DND-41 (cell line): ENCODE results near the gene TMCC1.

ENCODE experiments used
- EZH2 ChIP-seq: IDR thresholded peaks from 3 replicates; pipeline ENCODE4 v1.6.1; 2012; ENCODE audit warnings: borderline replicate concordance, low read depth, mild to moderate bottlenecking, moderate library complexity, low read length, inconsistent platforms; ENCODE audit not compliant: severe bottlenecking
- TF ChIP-seq, protein P1 (sequence below): IDR thresholded peaks from 2 replicates; pipeline ENCODE4 v1.5.1; 2012; ENCODE audit warnings: borderline replicate concordance, low read length, moderate library complexity, mild to moderate bottlenecking; ENCODE audit not compliant: poor library complexity, severe bottlenecking; ENCODE audit errors: extremely low read depth

DNA sequence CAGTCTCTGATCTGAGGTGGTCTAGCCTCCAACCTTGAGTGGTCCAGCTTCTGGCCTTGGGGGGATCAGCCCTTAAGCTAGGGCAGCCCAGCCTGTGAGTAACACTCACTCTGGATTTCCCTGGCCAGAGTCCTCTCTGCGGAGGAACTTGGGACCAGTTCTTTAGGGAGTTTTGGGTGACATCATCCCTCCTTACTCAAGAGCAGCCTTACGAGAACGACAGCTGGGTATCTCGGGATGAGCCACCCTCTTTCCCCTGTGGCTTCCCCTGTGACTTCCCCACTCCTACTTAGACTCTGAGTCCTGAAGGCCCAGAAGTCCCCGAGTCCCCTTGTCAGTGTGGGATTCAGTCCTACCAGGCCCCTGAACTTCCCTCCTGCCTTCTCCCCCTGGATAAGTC lies 276.8 kb downstream of the TMCC1 start:
- TF ChIP-seq, protein P1, sequence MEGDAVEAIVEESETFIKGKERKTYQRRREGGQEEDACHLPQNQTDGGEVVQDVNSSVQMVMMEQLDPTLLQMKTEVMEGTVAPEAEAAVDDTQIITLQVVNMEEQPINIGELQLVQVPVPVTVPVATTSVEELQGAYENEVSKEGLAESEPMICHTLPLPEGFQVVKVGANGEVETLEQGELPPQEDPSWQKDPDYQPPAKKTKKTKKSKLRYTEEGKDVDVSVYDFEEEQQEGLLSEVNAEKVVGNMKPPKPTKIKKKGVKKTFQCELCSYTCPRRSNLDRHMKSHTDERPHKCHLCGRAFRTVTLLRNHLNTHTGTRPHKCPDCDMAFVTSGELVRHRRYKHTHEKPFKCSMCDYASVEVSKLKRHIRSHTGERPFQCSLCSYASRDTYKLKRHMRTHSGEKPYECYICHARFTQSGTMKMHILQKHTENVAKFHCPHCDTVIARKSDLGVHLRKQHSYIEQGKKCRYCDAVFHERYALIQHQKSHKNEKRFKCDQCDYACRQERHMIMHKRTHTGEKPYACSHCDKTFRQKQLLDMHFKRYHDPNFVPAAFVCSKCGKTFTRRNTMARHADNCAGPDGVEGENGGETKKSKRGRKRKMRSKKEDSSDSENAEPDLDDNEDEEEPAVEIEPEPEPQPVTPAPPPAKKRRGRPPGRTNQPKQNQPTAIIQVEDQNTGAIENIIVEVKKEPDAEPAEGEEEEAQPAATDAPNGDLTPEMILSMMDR, result no peak
- no peak for TF ChIP-seq EZH2
